Vagina (tissue), 2 donors: ENCODE results near the gene ZNF45.

Experiments
- POLR2AphosphoS5 ChIP-seq, 2 donors: sonication (generic); formaldehyde crosslinking; IDR thresholded peaks; one replicate each; pipeline ENCODE4 v1.9.0; 2017; ENCODE audit warnings: antibody characterized with exemption in 2 of 2, mild to moderate bottlenecking in 2 of 2, low read depth in 1 of 2; ENCODE audit not compliant: insufficient read depth in 1 of 2
- TF ChIP-seq, protein P1 (sequence below), 3 experiments: fragments of 450-650 bp in 2 of 3; fragments of 200-600 bp in 1 of 3; sonication (generic) in 1 of 3; IDR thresholded peaks; one replicate each; pipeline ENCODE4 v1.5.1; 2017 to 2019; ENCODE audit warnings: antibody characterized with exemption in 3 of 3, mild to moderate bottlenecking in 2 of 3, moderate library complexity in 2 of 3

DNA sequence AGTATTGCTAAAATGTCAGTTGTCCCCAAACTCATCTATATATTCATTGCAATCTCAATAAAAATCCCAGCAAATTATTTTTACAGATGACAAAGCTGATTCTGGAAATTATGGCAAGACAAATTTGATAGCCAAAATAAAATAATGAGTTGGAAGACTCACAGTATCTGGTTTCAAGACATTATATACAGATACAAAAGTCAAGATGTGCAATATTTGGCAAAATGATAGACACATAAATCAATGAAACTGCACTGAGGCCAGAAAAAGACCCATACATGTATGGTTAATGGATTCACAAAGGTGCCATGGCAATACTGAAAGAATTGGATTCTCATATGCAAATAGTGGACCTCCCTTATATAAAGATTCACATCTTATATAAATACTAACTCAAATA, 24.2 kb downstream of the ZNF45 start:
- TF ChIP-seq, protein P1, sequence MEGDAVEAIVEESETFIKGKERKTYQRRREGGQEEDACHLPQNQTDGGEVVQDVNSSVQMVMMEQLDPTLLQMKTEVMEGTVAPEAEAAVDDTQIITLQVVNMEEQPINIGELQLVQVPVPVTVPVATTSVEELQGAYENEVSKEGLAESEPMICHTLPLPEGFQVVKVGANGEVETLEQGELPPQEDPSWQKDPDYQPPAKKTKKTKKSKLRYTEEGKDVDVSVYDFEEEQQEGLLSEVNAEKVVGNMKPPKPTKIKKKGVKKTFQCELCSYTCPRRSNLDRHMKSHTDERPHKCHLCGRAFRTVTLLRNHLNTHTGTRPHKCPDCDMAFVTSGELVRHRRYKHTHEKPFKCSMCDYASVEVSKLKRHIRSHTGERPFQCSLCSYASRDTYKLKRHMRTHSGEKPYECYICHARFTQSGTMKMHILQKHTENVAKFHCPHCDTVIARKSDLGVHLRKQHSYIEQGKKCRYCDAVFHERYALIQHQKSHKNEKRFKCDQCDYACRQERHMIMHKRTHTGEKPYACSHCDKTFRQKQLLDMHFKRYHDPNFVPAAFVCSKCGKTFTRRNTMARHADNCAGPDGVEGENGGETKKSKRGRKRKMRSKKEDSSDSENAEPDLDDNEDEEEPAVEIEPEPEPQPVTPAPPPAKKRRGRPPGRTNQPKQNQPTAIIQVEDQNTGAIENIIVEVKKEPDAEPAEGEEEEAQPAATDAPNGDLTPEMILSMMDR (IDR thresholded peaks at IDR 0.05): no peak
- TF ChIP-seq POLR2AphosphoS5 (IDR thresholded peaks at IDR 0.05; ENCODE audit: insufficient read depth in 1 of 2, low read depth in 1 of 2): no peak
